GM19023 (cell line): ENCODE results near the gene KIAA1191.
"Not testable (repeated sequence)": the region's sequence is repeated elsewhere in the genome, so short reads cannot be mapped to it uniquely, and the experiment has no call there.

Source experiments
- ATAC-seq: cut with Tn5 transposase; IDR thresholded peaks from one replicate; pipeline ENCODE4 v1.9.1; 2021; ENCODE audit warnings: mild to moderate bottlenecking, moderate library complexity; ENCODE audit not compliant: unreplicated experiment

KIAA1191 gene

GRCh38 chr5:176317534-176318374, 43.8 kb downstream of the KIAA1191 start:
- no peak for ATAC-seq

GRCh38 chr5:176305356-176305755, 56.2 kb downstream of the KIAA1191 start:
- not testable (repeated sequence) for ATAC-seq
